Stimulated activated CD4-positive, alpha-beta T cell treated with anti-CD3 and anti-CD28 coated beads, Interleukin-12 subunit alpha, Interleukin-12 subunit beta, amount 100 ng/mL, for 48 hours (primary cell): ENCODE measurements around the gene EPG5.
A peak's percentile ranks its signal among the peaks of the same experiment; 100 is the strongest.
"Not testable (repeated sequence)": the region's sequence is repeated elsewhere in the genome, so short reads cannot be mapped to it uniquely, and the experiment has no call there.

Experiments
- DNase-seq, 3 donors: peaks; one replicate each; pipeline ENCODE4 v3.0.0-alpha.2; 2020; ENCODE audit warnings: low read depth in 2 of 3, low spot score in 1 of 3

EPG5 gene

GRCh38 chr18:45839414-45840395 lies 127.4 kb downstream of the EPG5 start:
- peak in 2 of 3 donors; percentile 7 to 21 for DNase-seq

GRCh38 chr18:45838302-45839070 lies 128.6 kb downstream of the EPG5 start:
- DNase-seq = no peak

- DNase-seq = peak in 2 of 3 donors; percentile 30 to 38
These were observed 129.7 kb downstream of the EPG5 start for GRCh38 chr18:45837283-45838070.

- DNase-seq = no peak
These were observed 130.6 kb downstream of the EPG5 start for GRCh38 chr18:45836242-45837205.

- no peak for DNase-seq
These were observed 132.0 kb downstream of the EPG5 start for GRCh38 chr18:45835057-45835636.

GRCh38 chr18:45834306-45834705 lies 132.8 kb downstream of the EPG5 start:
- DNase-seq = no peak

- no peak for DNase-seq
These were observed 133.3 kb downstream of the EPG5 start for GRCh38 chr18:45833846-45834245.

- no peak for DNase-seq
These were observed 136.2 kb downstream of the EPG5 start for GRCh38 chr18:45830917-45831316.

- DNase-seq = no peak
These were observed 137.3 kb downstream of the EPG5 start for GRCh38 chr18:45829855-45830254.

GRCh38 chr18:45828917-45829811 lies 138.0 kb downstream of the EPG5 start:
- no peak for DNase-seq

GRCh38 chr18:45826716-45827115 lies 140.4 kb downstream of the EPG5 start:
- not testable (repeated sequence) for DNase-seq

- no peak for DNase-seq
These were observed 141.0 kb downstream of the EPG5 start for GRCh38 chr18:45826084-45826483.

GRCh38 chr18:45825258-45826044 lies 141.7 kb downstream of the EPG5 start, which contains the start of gene SIGLEC15:
Gene SIGLEC15, plus strand, starts transcription at chr18:45825675. Its CDS starts 54 bp downstream, at chr18:45825729.
- no peak for DNase-seq

GRCh38 chr18:45821711-45822110 lies 145.4 kb downstream of the EPG5 start:
- no peak for DNase-seq

- DNase-seq = no peak
These were observed 146.1 kb downstream of the EPG5 start for GRCh38 chr18:45821026-45821425.

- DNase-seq = no peak
These were observed 146.9 kb downstream of the EPG5 start for GRCh38 chr18:45820106-45820745.

GRCh38 chr18:45818765-45819164 lies 148.4 kb downstream of the EPG5 start:
- not testable (repeated sequence) for DNase-seq
